Endothelial cell of umbilical vein (primary cell): Measurements from ENCODE around the gene AP5Z1.

ENCODE experiments used
- EZH2 ChIP-seq: IDR thresholded peaks from 2 replicates; pipeline ENCODE4 v1.6.1; 2012; ENCODE audit warnings: borderline replicate concordance, low read depth, mild to moderate bottlenecking, moderate library complexity, low read length, inconsistent platforms; ENCODE audit not compliant: severe bottlenecking
- POLR2A ChIP-seq: IDR thresholded peaks from 2 replicates; pipeline ENCODE4 v1.6.1; 2012; ENCODE audit warnings: low read depth, mild to moderate bottlenecking, control low read depth, low read length
- POLR2AphosphoS5 ChIP-seq: IDR thresholded peaks from 2 replicates; pipeline ENCODE4 v1.6.1; 2012; ENCODE audit warnings: low read depth, mild to moderate bottlenecking, control low read depth, low read length, moderate library complexity; ENCODE audit not compliant: insufficient read depth

- TF ChIP-seq POLR2A (no peak), POLR2AphosphoS5 (no peak), EZH2 (no peak)
Measured at GRCh38 chr7:4758791-4759190, 16.6 kb upstream of the AP5Z1 start.
